Spleen (tissue), 7 donors: ENCODE results near the gene VSX2.
A peak's percentile ranks its signal among the peaks of the same experiment; 100 is the strongest.

ENCODE experiments used
- POLR2A ChIP-seq, 3 donors: fragments of 450-650 bp; IDR thresholded peaks; one replicate each; pipeline ENCODE4 v1.5.1; 2017; ENCODE audit warnings: antibody characterized with exemption in 3 of 3, mild to moderate bottlenecking in 1 of 3
- POLR2AphosphoS5 ChIP-seq, 3 donors: sonication (generic); formaldehyde crosslinking; IDR thresholded peaks; one replicate each; pipeline ENCODE4 v1.5.1; 2017; ENCODE audit warnings: antibody characterized with exemption in 3 of 3
- TF ChIP-seq, protein P1 (sequence below), 11 experiments: fragments of 200-600 bp in 7 of 11; fragments of 450-650 bp in 4 of 11; sonication (generic) in 4 of 11; IDR thresholded peaks in 8 of 11; conservative IDR thresholded peaks in 3 of 11; 1 replicate in 7 of 11; 2 replicates in 4 of 11; pipeline versions ENCODE4 v1.4.0 to v1.8.0; 2016 to 2021; ENCODE audit warnings: antibody characterized with exemption in 11 of 11, inconsistent platforms in 4 of 11, mild to moderate bottlenecking in 1 of 11
- donor health status: DM: no; HTN: no; CAD: no; lungs with moderate emphysema.
- donor health status: DM: no; HTN: no; CAD: no.
- donor health status: DM: no; HTN: no; CAD: no.

- no peak for TF ChIP-seq POLR2A (IDR thresholded peaks at IDR 0.05)
- TF ChIP-seq, protein P1, sequence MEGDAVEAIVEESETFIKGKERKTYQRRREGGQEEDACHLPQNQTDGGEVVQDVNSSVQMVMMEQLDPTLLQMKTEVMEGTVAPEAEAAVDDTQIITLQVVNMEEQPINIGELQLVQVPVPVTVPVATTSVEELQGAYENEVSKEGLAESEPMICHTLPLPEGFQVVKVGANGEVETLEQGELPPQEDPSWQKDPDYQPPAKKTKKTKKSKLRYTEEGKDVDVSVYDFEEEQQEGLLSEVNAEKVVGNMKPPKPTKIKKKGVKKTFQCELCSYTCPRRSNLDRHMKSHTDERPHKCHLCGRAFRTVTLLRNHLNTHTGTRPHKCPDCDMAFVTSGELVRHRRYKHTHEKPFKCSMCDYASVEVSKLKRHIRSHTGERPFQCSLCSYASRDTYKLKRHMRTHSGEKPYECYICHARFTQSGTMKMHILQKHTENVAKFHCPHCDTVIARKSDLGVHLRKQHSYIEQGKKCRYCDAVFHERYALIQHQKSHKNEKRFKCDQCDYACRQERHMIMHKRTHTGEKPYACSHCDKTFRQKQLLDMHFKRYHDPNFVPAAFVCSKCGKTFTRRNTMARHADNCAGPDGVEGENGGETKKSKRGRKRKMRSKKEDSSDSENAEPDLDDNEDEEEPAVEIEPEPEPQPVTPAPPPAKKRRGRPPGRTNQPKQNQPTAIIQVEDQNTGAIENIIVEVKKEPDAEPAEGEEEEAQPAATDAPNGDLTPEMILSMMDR (IDR thresholded peaks at IDR 0.05 in 8 of 11, conservative IDR thresholded peaks at IDR 0.05 in 3 of 11), result peak; percentile 42 to 94 (median 84)
- peak in 1 of 3 donors; percentile 33 for TF ChIP-seq POLR2AphosphoS5 (IDR thresholded peaks at IDR 0.05)
Measured at GRCh38 chr14:74217672-74218448, 21.4 kb upstream of the VSX2 start.
